Esophagus squamous epithelium (tissue), 4 donors: ENCODE results near the gene CCNK.

ENCODE experiments used
- POLR2A ChIP-seq, 4 donors: fragments of 450-650 bp; IDR thresholded peaks; one replicate each; pipeline ENCODE4 v1.6.1; 2017; ENCODE audit warnings: antibody characterized with exemption in 4 of 4, mild to moderate bottlenecking in 4 of 4, moderate library complexity in 3 of 4
- TF ChIP-seq, protein P1 (sequence below), 6 experiments: fragments of 450-650 bp in 4 of 6; fragments of 200-600 bp in 2 of 6; sonication (generic) in 2 of 6; IDR thresholded peaks; one replicate each; pipeline ENCODE4 v1.5.1; 2016 to 2019; ENCODE audit warnings: antibody characterized with exemption in 6 of 6, mild to moderate bottlenecking in 4 of 6, moderate library complexity in 4 of 6

GRCh38 chr14:99441157-99441870 is 39.9 kb upstream of the CCNK start:
- TF ChIP-seq, protein P1, sequence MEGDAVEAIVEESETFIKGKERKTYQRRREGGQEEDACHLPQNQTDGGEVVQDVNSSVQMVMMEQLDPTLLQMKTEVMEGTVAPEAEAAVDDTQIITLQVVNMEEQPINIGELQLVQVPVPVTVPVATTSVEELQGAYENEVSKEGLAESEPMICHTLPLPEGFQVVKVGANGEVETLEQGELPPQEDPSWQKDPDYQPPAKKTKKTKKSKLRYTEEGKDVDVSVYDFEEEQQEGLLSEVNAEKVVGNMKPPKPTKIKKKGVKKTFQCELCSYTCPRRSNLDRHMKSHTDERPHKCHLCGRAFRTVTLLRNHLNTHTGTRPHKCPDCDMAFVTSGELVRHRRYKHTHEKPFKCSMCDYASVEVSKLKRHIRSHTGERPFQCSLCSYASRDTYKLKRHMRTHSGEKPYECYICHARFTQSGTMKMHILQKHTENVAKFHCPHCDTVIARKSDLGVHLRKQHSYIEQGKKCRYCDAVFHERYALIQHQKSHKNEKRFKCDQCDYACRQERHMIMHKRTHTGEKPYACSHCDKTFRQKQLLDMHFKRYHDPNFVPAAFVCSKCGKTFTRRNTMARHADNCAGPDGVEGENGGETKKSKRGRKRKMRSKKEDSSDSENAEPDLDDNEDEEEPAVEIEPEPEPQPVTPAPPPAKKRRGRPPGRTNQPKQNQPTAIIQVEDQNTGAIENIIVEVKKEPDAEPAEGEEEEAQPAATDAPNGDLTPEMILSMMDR (IDR thresholded peaks at IDR 0.05) = no peak
- TF ChIP-seq POLR2A (IDR thresholded peaks at IDR 0.05) = no peak
